ENCODE results near the gene TIAM1.

GRCh38 chr21:31218830-31219608 lies 125.0 kb downstream of the TIAM1 start:
- TF ChIP-seq CTCF (IDR thresholded peaks at IDR 0.05; ENCODE audit: insufficient read depth, low read length, poor library complexity, severe bottlenecking), result no peak
- no peak for TF ChIP-seq EZH2phosphoT487 (conservative IDR thresholded peaks at IDR 0.05; ENCODE audit: low read length)

All from SU-DHL-6 (cell line).